Astrocyte (in vitro differentiated cells and primary cell): ENCODE results near the gene GCNT1. TPM values are rescaled to one million over a fixed set of nuclear protein-coding genes. Genes with fewer than 3 reads are reported as not detected.
"Not testable (repeated sequence)": the region's sequence is repeated elsewhere in the genome, so short reads cannot be mapped to it uniquely, and the experiment has no call there.

Source experiments
- DNase-seq: peaks from one replicate; pipeline ENCODE4 v3.0.0-alpha.2; 2010; ENCODE audit warnings: low read depth
- FAIRE-seq: peaks from 2 replicates; lab custom pipeline; 2011; peaks lifted over from hg19 to GRCh38; lab: Jason Lieb, UNC
- H2AFZ ChIP-seq: 2 replicates; pipeline ENCODE4 v1.6.0; 2012; ENCODE audit warnings: low read depth, low read length, inconsistent platforms
- H3K27ac ChIP-seq: 2 replicates; pipeline ENCODE4 v1.5.1; 2011; ENCODE audit warnings: low read depth, low read length, inconsistent platforms
- H3K27me3 ChIP-seq: 2 replicates; pipeline ENCODE4 v1.6.0; 2011; ENCODE audit warnings: low read length, inconsistent platforms; ENCODE audit not compliant: insufficient read depth
- H3K36me3 ChIP-seq: 2 replicates; pipeline ENCODE4 v1.5.1; 2011; ENCODE audit warnings: low read length, inconsistent platforms; ENCODE audit not compliant: insufficient read depth
- H3K4me1 ChIP-seq: 2 replicates; pipeline ENCODE4 v1.5.1; 2011; ENCODE audit warnings: low read length, inconsistent platforms; ENCODE audit not compliant: insufficient read depth
- H3K4me2 ChIP-seq: 2 replicates; pipeline ENCODE4 v1.6.0; 2012; ENCODE audit warnings: low read length, inconsistent platforms
- H3K4me3 ChIP-seq: 2 replicates; pipeline ENCODE4 v1.5.1; 2011; ENCODE audit warnings: low read depth, mild to moderate bottlenecking, low read length, inconsistent platforms; ENCODE audit not compliant: insufficient read depth
- H3K79me2 ChIP-seq: 2 replicates; pipeline ENCODE4 v1.6.0; 2012; ENCODE audit warnings: mild to moderate bottlenecking, low read length, inconsistent platforms; ENCODE audit not compliant: insufficient read depth
- H3K9ac ChIP-seq: 2 replicates; pipeline ENCODE4 v1.6.0; 2012; ENCODE audit warnings: mild to moderate bottlenecking, low read length, inconsistent platforms
- H3K9me3 ChIP-seq: 2 replicates; pipeline ENCODE4 v1.5.1; 2012; ENCODE audit warnings: low read depth, mild to moderate bottlenecking, low read length, inconsistent platforms; ENCODE audit not compliant: insufficient read depth
- H4K20me1 ChIP-seq: 2 replicates; pipeline ENCODE4 v1.6.0; 2012; ENCODE audit warnings: low read length, inconsistent platforms; ENCODE audit not compliant: insufficient read depth
- H3K27ac Mint-ChIP-seq: one replicate; pipeline ENCODE4 v1.8.0; 2021; ENCODE audit warnings: mild to moderate bottlenecking, mixed read lengths; ENCODE audit not compliant: unreplicated experiment
- H3K27me3 Mint-ChIP-seq: one replicate; pipeline ENCODE4 v1.8.0; 2021; ENCODE audit warnings: low read depth, mixed read lengths; ENCODE audit not compliant: unreplicated experiment
- H3K36me3 Mint-ChIP-seq: one replicate; pipeline ENCODE4 v1.8.0; 2021; ENCODE audit warnings: low read depth, mixed read lengths; ENCODE audit not compliant: unreplicated experiment
- H3K4me1 Mint-ChIP-seq: one replicate; pipeline ENCODE4 v1.8.0; 2021; ENCODE audit warnings: low read depth, mixed read lengths; ENCODE audit not compliant: unreplicated experiment
- H3K4me3 Mint-ChIP-seq: one replicate; pipeline ENCODE4 v1.8.0; 2021; ENCODE audit warnings: mild to moderate bottlenecking, moderate library complexity, mixed read lengths; ENCODE audit not compliant: unreplicated experiment
- H3K9me3 Mint-ChIP-seq: one replicate; pipeline ENCODE4 v1.8.0; 2021; ENCODE audit warnings: mild to moderate bottlenecking, mixed read lengths; ENCODE audit not compliant: unreplicated experiment
- CTCF ChIP-seq: IDR thresholded peaks from 2 replicates; pipeline ENCODE4 v1.5.1; 2011; ENCODE audit warnings: low read depth, mild to moderate bottlenecking, inconsistent platforms, low read length, moderate library complexity; ENCODE audit not compliant: insufficient read depth
- total RNA-seq: library from RNA; stranded (reverse); gene quantifications from 2 replicates; pipeline ENCODE4 v1.2.1, GENCODE V29; 2021

Gene GCNT1
- total RNA-seq, 1 donor from 2014 or later, result 14.7 TPM

- Histone ChIP-seq H3K9ac (no peak overlapping the region), H3K4me1 (no peaks in the 10 kb centered on the region), H3K27me3 (no peaks in the 10 kb centered on the region), H3K27ac (no peak overlapping the region), H3K4me3 (no peak overlapping the region), H3K9me3 (no peaks in the 10 kb centered on the region), H4K20me1 (peaks cover 9% of the 10 kb centered on the region), H2AFZ (no peak overlapping the region), H3K79me2 (peaks cover 13% of the 10 kb centered on the region), H3K36me3 (no peaks in the 10 kb centered on the region), H3K4me2 (no peak overlapping the region)
- peaks cover 2% of the 10 kb centered on the region for H3K27me3 Mint-ChIP-seq
- TF ChIP-seq CTCF, result no peak
- FAIRE-seq (no peak), DNase-seq (no peak)
- no peak overlapping the region for H3K4me3 Mint-ChIP-seq
- H3K36me3 Mint-ChIP-seq, result peaks cover 13% of the 10 kb centered on the region
- H3K9me3 Mint-ChIP-seq, result no peaks in the 10 kb centered on the region
- no peak overlapping the region for H3K27ac Mint-ChIP-seq
- H3K4me1 Mint-ChIP-seq, result peaks cover 21% of the 10 kb centered on the region
Measured at GRCh38 chr9:76490249-76490990, 31.4 kb downstream of the GCNT1 start.

- H3K27me3 Mint-ChIP-seq, H3K9me3 ChIP-seq, FAIRE-seq, H3K27ac Mint-ChIP-seq, H3K4me3 Mint-ChIP-seq, H3K4me2 ChIP-seq, H3K9me3 Mint-ChIP-seq, DNase-seq, H3K27me3 ChIP-seq, H3K27ac ChIP-seq, H3K9ac ChIP-seq, H2AFZ ChIP-seq, H3K4me3 ChIP-seq, H3K4me1 ChIP-seq, H4K20me1 ChIP-seq, H3K36me3 ChIP-seq: not testable (repeated sequence)
- Mint-ChIP-seq H3K4me1 (peaks cover 21% of the 10 kb centered on the region), H3K36me3 (peaks cover 14% of the 10 kb centered on the region)
- peaks cover 13% of the 10 kb centered on the region for H3K79me2 ChIP-seq
Measured at GRCh38 chr9:76491056-76491455, 32.1 kb downstream of the GCNT1 start.

- H3K4me3 ChIP-seq, H3K9me3 Mint-ChIP-seq, H3K36me3 ChIP-seq, H3K9ac ChIP-seq, FAIRE-seq, H3K27me3 Mint-ChIP-seq, H3K4me2 ChIP-seq, H4K20me1 ChIP-seq, H2AFZ ChIP-seq, H3K27me3 ChIP-seq, H3K4me1 ChIP-seq, H3K4me3 Mint-ChIP-seq, H3K9me3 ChIP-seq, H3K27ac ChIP-seq, H3K27ac Mint-ChIP-seq, H3K79me2 ChIP-seq: not testable (repeated sequence)
- H3K4me1 Mint-ChIP-seq, result peaks cover 21% of the 10 kb centered on the region
- peaks cover 11% of the 10 kb centered on the region for H3K36me3 Mint-ChIP-seq
- peak; percentile 40 for DNase-seq
Measured at GRCh38 chr9:76493496-76493895, 34.5 kb downstream of the GCNT1 start.
